Islet of Langerhans (tissue), 1 donor: ENCODE results near the gene PAGE2.
A peak's percentile ranks its signal among the peaks of the same experiment; 100 is the strongest.
"Not testable (repeated sequence)": the region's sequence is repeated elsewhere in the genome, so short reads cannot be mapped to it uniquely, and the experiment has no call there.

Source experiments
- FAIRE-seq: peaks from one replicate; lab custom pipeline; 2011; peaks lifted over from hg19 to GRCh38; lab: Jason Lieb, UNC

PAGE2 gene

DNA sequence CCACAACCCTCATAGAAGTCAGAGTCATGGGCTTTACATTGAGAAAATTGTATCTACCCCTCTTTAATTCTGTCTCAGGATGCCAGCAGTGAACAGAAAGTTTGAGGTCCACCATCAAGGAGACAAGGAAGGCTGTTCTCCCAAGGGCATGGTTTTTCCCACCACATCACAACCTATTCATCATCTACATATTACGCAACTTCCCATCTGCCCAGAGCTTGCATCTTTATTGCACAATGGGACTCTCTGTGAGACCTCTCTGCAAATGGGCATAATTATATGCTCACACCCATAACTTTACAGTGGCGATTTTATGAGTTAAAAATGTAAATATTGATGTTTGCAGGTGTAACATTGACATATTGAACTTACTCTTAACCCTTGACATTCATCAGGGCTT lies 38.9 kb downstream of the PAGE2 start:
- no peak for FAIRE-seq

DNA sequence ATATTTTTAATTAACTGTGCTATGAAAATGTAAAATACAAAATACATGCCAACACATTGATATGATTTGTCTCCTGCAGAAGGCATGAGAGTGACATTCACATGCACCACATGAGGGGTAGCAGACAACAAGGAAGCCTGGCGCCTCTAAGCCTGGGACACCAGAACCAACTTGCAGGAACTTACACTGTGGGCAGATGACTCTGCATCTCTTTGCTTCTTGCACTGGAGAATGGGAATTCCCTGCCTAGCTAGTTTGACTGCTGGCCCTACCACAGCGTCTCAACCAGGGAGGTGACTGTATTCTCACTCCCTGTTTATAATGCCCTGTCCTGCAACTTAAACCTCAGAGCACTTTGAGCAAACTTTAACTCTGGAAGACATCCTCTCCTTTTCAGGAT lies 40.5 kb downstream of the PAGE2 start:
- FAIRE-seq = no peak

DNA sequence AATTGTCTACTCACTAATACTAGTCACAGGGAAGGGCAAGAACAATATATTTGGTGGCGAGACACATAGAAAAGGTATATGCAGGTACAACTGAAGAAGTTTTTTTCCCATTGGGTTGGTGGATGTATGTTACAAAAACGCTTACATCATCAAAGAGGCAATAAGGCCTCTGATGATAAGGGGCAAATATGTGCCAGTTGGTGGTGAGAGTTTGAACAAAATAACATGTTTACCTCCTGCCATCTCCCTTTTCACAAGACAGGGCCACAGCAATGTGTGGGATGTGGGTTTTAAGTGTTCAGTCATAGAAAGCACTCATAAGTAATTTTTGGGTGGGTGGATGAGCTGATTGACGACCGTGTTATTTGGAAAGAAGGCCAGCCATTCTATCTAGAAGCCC lies 41.7 kb downstream of the PAGE2 start:
- FAIRE-seq = no peak

DNA sequence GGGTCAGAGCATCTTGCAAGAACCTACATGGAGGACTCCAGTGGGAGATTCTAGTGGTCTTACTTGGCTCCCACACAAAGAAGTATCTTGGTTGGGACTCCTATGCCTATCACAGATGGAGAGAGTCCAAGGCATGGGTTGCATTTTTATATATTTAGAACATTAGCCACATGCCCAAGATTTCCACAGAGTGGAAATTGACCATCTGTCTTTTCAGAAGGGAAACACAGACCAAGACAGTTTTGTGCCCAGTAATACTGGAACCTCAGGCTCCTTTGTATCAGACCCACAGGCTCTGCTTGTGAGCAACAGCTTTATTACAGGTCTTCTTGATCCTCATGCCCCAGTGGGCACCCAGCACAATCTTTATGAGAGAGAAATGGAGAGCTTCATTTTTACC lies 43.6 kb downstream of the PAGE2 start:
- no peak for FAIRE-seq

DNA sequence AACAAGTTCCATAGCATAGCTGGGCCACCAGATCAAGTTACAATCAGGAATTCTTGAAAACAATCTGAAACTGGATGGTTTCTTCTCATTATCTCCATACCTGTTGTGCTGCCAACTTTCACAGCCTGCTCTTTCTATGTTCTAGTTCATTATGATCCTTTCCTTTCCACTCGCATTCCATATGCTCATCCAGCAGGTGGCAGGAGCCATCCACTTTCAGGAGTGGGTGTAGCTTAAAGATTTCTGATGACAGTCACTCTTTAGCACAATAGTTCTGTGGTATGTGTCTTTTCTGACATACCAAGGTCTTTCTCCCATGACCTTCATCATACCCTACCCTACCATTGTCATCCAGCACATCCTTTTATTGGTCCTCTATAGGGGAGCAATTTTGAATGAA lies 46.4 kb downstream of the PAGE2 start:
- FAIRE-seq = peak; percentile 88

DNA sequence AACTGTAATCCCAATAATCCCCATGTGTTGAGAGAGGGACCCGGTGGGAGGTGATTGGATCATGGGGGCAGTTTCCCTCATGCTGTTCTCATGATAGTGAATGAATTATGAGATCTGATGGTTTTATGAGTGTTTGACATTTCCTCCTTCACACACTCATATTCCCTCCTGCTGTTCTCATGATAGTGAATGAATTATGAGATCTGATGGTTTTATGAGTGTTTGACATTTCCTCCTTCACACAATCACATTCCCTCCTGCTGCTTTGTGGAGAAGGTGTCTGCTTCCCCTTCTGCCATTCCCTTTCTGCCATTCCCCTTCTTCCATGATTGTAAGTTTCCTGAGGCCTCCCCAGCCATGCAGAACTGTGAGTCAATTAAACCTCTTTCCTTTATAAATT lies 52.0 kb downstream of the PAGE2 start:
- FAIRE-seq = not testable (repeated sequence)
